OCI-LY7 (cell line): ENCODE data around the gene COLQ. TPM values are rescaled to one million over a fixed set of nuclear protein-coding genes. Genes with fewer than 3 reads are reported as not detected.

ENCODE experiments used
- BruUV-seq: library from RNA; stranded (reverse); fragments of 400-500 nt; replicated peaks from 2 replicates; lab custom pipeline; 2021; lab: Mats Ljungman, UMichigan
- CTCF ChIA-PET: fragments of 300-600 bp; sonication (Branson Sonifier 250); formaldehyde crosslinking; loops from one replicate; lab custom pipeline; 2022; ENCODE audit warnings: antibody characterized with exemption; ENCODE audit not compliant: unreplicated experiment; lab: Charles Lee
- POLR2A ChIA-PET: fragments of 300-600 bp; sonication (Branson Sonifier 250); formaldehyde crosslinking; loops from one replicate; lab custom pipeline; 2022; ENCODE audit warnings: antibody characterized with exemption; lab: Charles Lee
- DNase-seq: peaks from one replicate; pipeline ENCODE4 v3.0.0-alpha.2; 2015; ENCODE audit warnings: low spot score
- H2AFZ ChIP-seq: fragments of 200-600 bp; sonication (generic), shearing (Covaris generic); 2 replicates; pipeline ENCODE4 v1.6.1; 2014; ENCODE audit warnings: mild to moderate bottlenecking, antibody characterized with exemption, low read length, moderate library complexity
- H3K27ac ChIP-seq: fragments of 200-600 bp; sonication (generic); 2 replicates; pipeline ENCODE4 v1.5.1; 2014; ENCODE audit warnings: mixed run types, low read depth, mild to moderate bottlenecking, moderate library complexity, low read length, inconsistent platforms; ENCODE audit not compliant: poor library complexity, severe bottlenecking
- H3K36me3 ChIP-seq: fragments of 200-600 bp; sonication (generic); 2 replicates; pipeline ENCODE4 v1.6.1; 2014; ENCODE audit warnings: mild to moderate bottlenecking, antibody characterized with exemption, low read length, moderate library complexity, mixed read lengths; ENCODE audit not compliant: insufficient read depth
- H3K4me1 ChIP-seq: fragments of 200-600 bp; sonication (generic); 2 replicates; pipeline ENCODE4 v1.5.1; 2014; ENCODE audit warnings: mild to moderate bottlenecking, low read length; ENCODE audit not compliant: insufficient read depth, poor library complexity, severe bottlenecking
- H3K4me2 ChIP-seq: fragments of 200-600 bp; sonication (generic); 2 replicates; pipeline ENCODE4 v1.6.1; 2014; ENCODE audit warnings: mild to moderate bottlenecking, low read length
- H3K4me3 ChIP-seq: fragments of 200-600 bp; sonication (generic); 2 replicates; pipeline ENCODE4 v1.5.1; 2014; ENCODE audit warnings: mild to moderate bottlenecking, low read depth, low read length; ENCODE audit not compliant: poor library complexity, severe bottlenecking
- H3K79me2 ChIP-seq: fragments of 200-600 bp; sonication (generic); 2 replicates; pipeline ENCODE4 v1.6.1; 2016; ENCODE audit warnings: low read depth, mild to moderate bottlenecking, low read length, moderate library complexity, mixed read lengths; ENCODE audit not compliant: insufficient read depth
- H3K9me2 ChIP-seq: fragments of 200-600 bp; sonication (generic); 2 replicates; pipeline ENCODE4 v1.6.1; 2016; ENCODE audit warnings: mild to moderate bottlenecking, low read length, mixed read lengths; ENCODE audit not compliant: insufficient read depth
- H3K9me3 ChIP-seq: fragments of 200-600 bp; sonication (generic); 2 replicates; pipeline ENCODE4 v1.6.1; 2014; ENCODE audit warnings: mild to moderate bottlenecking, mixed run types, low read length, mixed read lengths
- H4K20me1 ChIP-seq: fragments of 200-600 bp; sonication (generic); 2 replicates; pipeline ENCODE4 v1.6.1; 2014; ENCODE audit warnings: mild to moderate bottlenecking, antibody characterized with exemption, low read length, moderate library complexity, mixed read lengths; ENCODE audit not compliant: insufficient read depth
- EZH2phosphoT487 ChIP-seq: fragments of 200-600 bp; sonication (generic); IDR thresholded peaks from 2 replicates; pipeline ENCODE4 v1.6.1; 2018; ENCODE audit warnings: low read depth, borderline replicate concordance, mild to moderate bottlenecking, mixed run types, antibody characterized with exemption, low read length, moderate library complexity, mixed read lengths
- intact Hi-C: fragments of 100-400 bp; cut with micrococcal nuclease; formaldehyde crosslinking; loops from one replicate; pipeline ENCODE4 v1.10.0; 2022; ENCODE audit not compliant: unreplicated experiment
- total RNA-seq, 2 experiments: library from RNA; depleted of rRNA in 1 of 2; stranded (reverse); fragments of >200 nt in 1 of 2; shearing (Covaris generic) in 1 of 2; gene quantifications; 2 replicates each; pipeline ENCODE4 v1.2.3, GENCODE V29; 2014 to 2022
- TF ChIP-seq, protein P1 (sequence below): fragments of 200-600 bp; sonication (generic); conservative IDR thresholded peaks from 2 replicates; pipeline ENCODE4 v1.5.1; 2014; ENCODE audit warnings: mild to moderate bottlenecking, antibody characterized with exemption, low read length, moderate library complexity, mixed read lengths

Gene COLQ
- total RNA-seq, 2 experiments from 2014 or later, result 0.42 to 1.4 TPM

DNA sequence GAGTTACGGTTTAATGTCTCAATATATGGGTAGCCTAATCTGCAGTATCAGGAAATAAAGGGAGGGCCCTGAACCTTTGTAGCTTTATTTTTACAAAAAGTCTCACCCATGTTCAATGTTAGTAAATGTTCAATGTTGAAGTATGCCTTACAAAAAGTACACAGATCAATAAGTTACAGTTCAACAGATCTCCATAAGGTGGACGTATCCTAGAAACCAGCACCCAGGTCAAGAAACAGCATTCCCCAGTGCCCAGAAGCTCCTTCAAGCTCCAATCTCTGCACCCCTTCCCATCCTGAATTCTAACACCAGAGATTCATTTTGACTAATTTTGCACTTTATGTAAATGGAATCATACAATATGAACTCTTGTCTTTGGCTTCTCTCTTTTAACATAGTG is 31.3 kb downstream of the COLQ start:
- Histone ChIP-seq H3K36me3 (no peaks in the 10 kb centered on the region), H3K9me3 (no peaks in the 10 kb centered on the region), H3K4me2 (no peak overlapping the region), H3K4me1 (no peaks in the 10 kb centered on the region), H4K20me1 (no peaks in the 10 kb centered on the region), H2AFZ (no peak overlapping the region), H3K79me2 (no peaks in the 10 kb centered on the region), H3K27ac (no peak overlapping the region), H3K4me3 (no peak overlapping the region), H3K9me2 (no peaks in the 10 kb centered on the region)
- TF ChIP-seq EZH2phosphoT487, result no peak
- TF ChIP-seq, protein P1, sequence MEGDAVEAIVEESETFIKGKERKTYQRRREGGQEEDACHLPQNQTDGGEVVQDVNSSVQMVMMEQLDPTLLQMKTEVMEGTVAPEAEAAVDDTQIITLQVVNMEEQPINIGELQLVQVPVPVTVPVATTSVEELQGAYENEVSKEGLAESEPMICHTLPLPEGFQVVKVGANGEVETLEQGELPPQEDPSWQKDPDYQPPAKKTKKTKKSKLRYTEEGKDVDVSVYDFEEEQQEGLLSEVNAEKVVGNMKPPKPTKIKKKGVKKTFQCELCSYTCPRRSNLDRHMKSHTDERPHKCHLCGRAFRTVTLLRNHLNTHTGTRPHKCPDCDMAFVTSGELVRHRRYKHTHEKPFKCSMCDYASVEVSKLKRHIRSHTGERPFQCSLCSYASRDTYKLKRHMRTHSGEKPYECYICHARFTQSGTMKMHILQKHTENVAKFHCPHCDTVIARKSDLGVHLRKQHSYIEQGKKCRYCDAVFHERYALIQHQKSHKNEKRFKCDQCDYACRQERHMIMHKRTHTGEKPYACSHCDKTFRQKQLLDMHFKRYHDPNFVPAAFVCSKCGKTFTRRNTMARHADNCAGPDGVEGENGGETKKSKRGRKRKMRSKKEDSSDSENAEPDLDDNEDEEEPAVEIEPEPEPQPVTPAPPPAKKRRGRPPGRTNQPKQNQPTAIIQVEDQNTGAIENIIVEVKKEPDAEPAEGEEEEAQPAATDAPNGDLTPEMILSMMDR, result no peak
- BruUV-seq, result no TSS peak
- ChIA-PET POLR2A (no interaction called here), CTCF (no interaction called here)
- DNase-seq, result no peak
- intact Hi-C loops, result no loop called here

DNA sequence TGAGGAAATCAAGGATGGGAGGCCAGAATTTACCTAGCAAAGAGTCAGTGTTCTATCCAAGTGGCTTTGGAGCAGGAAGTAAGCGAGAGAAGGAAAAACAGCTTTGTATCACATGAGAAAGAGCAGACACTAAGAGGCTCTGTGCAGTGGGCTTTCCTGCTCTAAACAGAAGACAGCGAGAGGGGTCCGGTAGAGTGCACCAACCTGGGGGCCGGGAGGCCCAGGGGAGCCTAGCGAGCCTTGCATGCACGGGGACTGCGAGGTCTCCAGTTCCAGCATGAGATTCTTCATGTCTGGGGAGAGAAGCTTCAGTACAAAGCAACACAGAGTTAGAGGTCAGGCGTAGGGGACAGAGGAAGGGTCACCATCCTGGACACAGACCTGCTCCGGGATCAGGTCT is 33.5 kb downstream of the COLQ start:
- BruUV-seq, result no TSS peak
- Histone ChIP-seq H3K36me3 (no peaks in the 10 kb centered on the region), H3K9me2 (no peaks in the 10 kb centered on the region), H2AFZ (no peak overlapping the region), H3K4me1 (no peaks in the 10 kb centered on the region), H3K79me2 (no peaks in the 10 kb centered on the region), H3K27ac (no peak overlapping the region), H3K9me3 (no peaks in the 10 kb centered on the region), H4K20me1 (no peaks in the 10 kb centered on the region), H3K4me3 (no peak overlapping the region), H3K4me2 (no peak overlapping the region)
- intact Hi-C loops, result no loop called here
- TF ChIP-seq EZH2phosphoT487, result no peak
- TF ChIP-seq, protein P1, result no peak
- no peak for DNase-seq
- ChIA-PET CTCF (no interaction called here), POLR2A (interaction anchor here (0.5 kb wide), 1 partner anchor 35 kb away, joined by 3 read pairs; no protein-coding TSS in a partner anchor)

DNA sequence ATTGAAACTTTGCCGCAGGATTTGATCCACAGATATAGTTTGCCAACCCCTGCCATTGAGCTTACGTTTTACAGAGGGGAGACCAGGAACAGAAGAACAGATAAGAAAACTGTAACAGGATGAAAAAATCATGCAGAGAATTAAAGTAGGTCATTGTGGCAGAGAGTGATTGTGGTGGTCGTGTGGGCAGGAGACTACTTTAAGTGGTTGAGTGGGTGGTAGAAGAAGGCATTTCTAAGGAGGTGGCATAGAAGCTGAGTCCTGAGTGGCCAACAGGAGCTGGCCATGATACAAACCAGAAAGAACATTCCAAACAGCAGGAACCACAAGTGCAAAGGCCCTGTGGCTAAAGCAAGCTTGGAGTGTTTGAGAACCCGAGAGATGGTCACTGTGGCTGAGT is 34.5 kb downstream of the COLQ start:
- H3K9me3 ChIP-seq, result no peaks in the 10 kb centered on the region
- DNase-seq, result no peak
- H3K4me1 ChIP-seq, result no peaks in the 10 kb centered on the region
- TF ChIP-seq EZH2phosphoT487, result no peak
- TF ChIP-seq, protein P1, result no peak
- no peaks in the 10 kb centered on the region for H4K20me1 ChIP-seq
- H3K4me3 ChIP-seq, result no peak overlapping the region
- H3K27ac ChIP-seq, result no peak overlapping the region
- intact Hi-C loops, result no loop called here
- H3K36me3 ChIP-seq, result no peaks in the 10 kb centered on the region
- ChIA-PET POLR2A (no interaction called here), CTCF (no interaction called here)
- no peaks in the 10 kb centered on the region for H3K79me2 ChIP-seq
- no peak overlapping the region for H2AFZ ChIP-seq
- H3K4me2 ChIP-seq, result no peak overlapping the region
- H3K9me2 ChIP-seq, result no peaks in the 10 kb centered on the region
- no TSS peak for BruUV-seq
